C1 segment of cervical spinal cord (tissue), 14 donors: ENCODE data around the gene ALDH6A1.

Source experiments
- DNase-seq, 14 donors: peaks; one replicate each; lab custom pipeline; 2025; lab: John Stamatoyannopoulos, UW

Gene ALDH6A1

DNA sequence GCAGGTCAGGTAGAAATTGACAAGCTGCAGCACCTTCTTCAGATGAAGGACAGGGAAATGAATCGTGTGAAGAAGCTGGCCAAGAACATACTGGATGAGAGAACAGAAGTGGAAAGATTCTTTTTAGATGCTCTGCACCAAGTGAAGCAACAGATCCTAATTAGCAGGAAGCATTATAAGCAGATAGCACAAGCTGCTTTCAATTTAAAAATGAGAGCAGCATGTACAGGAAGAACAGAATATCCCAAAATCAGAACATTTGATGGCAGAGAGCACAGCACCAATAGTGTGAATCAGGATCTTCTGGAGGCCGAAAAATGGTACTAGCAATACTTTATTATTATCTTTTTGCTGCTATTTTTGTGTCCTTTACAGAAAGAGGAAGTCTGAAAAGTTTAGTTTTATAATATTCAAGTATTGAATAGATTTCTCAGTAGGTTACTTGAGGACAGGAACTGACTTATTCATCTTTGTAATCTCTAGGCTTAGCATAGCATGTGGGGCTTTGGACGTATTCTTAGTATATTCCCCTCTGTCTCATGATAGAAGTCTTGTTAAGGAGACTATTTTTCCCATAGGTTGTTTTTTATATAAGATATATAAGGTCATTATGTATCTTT is 34.3 kb downstream of the ALDH6A1 start:
- DNase-seq: no peak

DNA sequence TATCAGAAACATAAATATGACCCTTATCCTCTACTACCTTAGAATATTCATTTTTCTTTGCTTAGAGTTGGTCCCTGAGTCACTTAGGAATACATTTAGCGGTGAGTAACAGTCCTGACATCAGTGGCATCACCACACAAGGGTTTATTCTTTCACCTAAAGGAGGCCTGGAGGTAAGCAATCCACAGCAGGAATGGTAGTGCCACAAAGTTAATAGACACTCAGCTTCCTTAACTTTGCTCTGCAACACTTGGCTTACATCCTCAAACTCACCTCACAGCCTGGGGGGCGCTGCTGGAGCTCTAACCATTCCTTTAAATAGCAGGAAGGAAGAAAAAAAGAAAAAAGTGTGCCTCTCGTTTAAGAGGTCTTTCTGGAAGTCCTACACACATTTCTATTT is 36.0 kb downstream of the ALDH6A1 start:
- no peak for DNase-seq

DNA sequence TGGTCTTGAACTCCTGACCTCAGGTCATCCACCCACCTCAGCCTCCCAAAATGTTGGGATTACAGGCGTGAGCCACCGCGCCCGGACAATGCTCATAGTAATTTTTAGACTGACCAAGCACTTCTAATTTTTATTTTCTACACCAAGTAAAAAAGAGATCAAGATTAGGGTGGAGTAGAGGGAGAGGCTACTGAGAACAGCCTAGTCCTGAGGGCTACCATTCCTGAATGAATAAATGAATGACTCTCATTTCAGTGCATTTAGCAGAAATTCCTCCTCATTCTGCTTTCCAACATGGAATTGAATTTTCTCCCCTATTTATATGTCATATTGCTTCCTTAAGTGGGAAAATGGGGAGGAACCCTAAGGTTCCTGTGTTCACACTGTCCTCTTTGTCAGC is 38.7 kb downstream of the ALDH6A1 start:
- no peak for DNase-seq

DNA sequence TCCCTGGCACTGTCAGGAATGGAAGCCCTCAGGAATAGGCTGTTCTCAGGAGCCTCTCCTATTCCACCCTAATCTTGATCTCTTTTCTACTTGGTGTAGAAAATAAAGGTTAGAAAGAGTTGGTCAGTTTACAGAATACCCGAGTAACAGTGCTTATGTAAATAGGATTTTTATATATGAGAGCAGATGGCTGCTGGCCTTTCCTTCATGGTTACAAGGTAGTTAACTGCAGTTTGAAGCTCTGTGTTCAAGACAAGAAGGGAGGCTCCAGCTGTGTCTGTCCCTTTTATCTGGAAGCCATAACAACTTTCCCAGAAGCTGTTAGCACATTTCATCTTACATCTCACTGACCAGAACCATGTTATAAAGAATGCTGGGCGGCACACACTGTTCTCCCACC is 42.0 kb downstream of the ALDH6A1 start:
- no peak for DNase-seq

DNA sequence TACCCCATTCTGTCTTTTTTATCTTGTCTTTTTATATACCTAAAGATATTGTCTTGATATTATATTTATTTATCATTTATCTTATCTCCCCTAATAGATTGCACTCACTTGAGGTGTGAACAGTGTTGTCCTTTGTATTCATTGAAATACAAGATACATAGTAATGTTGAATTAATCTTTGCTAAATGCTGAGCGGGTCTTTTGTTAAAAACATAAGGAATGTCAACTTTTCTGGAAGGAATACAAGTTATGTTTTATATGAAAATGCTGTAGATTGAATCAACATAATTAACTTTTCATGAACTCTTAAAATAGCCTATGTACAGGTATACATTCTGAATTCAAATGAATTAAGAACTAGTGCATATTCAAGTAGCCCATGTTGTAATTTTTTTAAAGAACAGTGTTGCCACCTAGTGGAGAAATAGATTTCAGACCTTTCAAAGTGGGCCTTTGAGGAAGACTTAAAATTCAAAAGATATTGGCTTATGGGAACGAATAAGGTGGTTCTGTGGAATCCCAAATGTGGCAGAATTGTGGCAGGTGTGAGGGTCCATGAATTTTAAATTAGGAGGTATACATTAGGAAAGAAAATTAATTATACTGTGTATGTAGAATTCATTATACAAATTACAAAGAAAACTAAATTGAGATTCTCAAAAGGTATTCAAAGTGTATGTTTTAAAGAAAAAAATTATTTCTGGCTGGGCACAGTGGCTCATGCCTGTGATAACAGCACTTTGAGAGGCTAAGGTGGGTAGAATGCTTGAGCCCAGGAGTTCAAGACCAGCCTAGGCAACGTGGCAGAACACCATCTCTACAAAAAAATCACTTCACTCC is 46.0 kb downstream of the ALDH6A1 start:
- DNase-seq: no peak

DNA sequence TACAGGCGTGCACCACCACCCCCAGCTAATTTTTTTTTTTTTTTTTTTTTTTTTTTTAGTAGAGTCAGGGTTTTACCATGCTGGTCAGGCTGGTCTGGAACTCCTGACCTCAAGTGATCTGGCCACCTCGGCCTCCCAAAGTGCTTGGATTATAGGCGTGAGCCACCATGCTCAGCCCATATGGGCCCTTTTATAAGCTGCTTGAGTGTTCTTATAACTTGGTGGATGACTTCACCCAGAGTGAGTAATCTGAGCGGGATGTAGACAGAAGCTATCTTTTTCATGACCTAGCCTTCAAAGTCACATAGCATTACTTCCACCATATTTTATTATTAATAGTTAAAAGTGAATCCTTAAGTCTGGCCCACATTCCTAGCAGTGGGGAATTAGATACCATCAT is 48.7 kb downstream of the ALDH6A1 start:
- no peak for DNase-seq

DNA sequence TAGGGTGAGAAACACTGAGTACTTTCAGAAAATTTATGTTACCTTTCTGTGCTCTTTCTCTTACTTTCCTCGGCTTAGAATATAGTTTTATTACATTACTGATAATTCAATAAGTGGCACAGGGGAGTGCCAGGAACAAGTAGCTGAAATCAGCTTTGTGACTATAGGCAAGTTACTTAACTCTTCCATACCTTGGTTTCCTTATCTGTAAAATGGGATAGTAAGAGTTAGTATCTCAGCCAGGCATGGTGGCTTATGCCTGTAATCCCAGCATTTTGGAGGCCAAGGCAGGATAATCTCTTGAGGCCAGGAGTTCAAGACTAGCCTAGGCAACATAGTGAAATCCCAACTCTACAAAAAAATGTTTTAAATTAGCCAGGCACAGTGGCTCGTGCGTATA is 49.7 kb downstream of the ALDH6A1 start:
- no peak for DNase-seq

DNA sequence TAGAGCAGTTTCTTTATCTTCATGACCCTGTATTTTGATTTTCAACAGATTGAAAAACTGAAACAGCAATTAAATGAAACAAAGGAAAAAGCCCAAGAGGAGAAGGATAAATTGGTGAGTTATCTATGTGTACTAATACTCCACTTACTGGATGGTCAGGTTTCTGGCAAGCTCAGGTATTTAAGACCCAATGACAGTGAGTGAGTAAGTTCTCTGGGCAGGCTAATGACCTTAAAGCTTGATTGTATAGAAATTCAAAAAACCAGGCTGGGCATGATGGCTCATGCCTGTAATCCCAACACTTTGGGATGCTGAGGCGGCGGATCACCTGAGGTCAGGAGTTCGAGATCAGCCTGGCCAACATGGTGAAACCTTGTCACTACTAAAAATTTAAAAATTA is 55.1 kb downstream of the ALDH6A1 start:
- no peak for DNase-seq

DNA sequence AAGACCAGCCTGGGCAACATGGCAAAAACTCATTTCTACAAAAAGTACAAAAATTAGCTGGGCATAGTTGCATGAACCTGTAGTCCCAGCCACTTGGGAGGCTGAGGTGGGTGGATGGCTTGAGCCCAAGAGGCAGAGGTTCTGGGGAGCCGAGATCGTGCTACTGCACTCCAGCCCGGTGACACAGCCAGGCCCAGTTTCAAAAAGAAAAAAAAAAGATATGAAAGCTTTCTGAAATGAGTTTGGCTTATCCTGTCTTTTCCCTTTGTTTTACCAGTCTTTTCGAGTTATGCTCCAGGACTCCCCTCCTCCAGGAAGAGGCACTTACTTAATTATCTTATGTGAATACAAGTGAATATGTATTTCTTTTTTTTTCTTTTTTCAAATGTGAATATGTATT is 61.9 kb downstream of the ALDH6A1 start:
- DNase-seq: no peak

DNA sequence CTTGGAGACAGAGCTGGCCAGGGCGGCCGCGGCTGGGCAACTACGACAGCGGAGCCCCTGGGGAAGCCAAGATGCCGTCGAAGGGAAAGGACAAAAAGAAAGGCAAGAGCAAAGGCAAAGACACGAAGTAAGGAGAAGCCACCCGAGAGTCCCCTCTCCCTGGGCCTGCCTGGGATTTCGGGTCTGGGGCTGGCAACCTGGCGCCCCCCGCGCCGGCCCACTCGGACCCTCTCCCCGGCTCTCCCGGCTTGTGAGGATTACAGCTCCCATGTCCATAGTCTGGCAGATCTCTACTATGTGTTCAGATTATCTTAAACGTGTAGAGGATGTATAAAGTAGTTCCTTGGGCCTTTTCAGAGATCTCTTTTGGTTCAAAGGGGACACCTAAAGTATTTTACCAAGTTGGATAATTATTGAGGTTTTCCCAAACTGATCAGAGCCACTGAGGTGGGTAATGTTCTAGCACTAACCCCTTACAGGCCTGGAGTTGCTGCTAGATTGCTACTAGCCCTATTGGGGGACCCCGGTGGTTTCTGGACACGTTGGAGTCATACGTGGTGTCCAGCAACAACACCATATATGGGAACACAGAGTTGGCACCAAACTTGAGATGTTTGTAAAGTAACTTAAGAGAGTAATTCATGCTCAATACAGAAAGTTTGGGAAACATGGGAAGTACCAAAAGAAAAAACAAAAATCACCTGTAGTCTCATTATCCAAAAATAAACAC is 64.7 kb downstream of the ALDH6A1 start:
- DNase-seq: peak in 1 of 14 donors; percentile 12

DNA sequence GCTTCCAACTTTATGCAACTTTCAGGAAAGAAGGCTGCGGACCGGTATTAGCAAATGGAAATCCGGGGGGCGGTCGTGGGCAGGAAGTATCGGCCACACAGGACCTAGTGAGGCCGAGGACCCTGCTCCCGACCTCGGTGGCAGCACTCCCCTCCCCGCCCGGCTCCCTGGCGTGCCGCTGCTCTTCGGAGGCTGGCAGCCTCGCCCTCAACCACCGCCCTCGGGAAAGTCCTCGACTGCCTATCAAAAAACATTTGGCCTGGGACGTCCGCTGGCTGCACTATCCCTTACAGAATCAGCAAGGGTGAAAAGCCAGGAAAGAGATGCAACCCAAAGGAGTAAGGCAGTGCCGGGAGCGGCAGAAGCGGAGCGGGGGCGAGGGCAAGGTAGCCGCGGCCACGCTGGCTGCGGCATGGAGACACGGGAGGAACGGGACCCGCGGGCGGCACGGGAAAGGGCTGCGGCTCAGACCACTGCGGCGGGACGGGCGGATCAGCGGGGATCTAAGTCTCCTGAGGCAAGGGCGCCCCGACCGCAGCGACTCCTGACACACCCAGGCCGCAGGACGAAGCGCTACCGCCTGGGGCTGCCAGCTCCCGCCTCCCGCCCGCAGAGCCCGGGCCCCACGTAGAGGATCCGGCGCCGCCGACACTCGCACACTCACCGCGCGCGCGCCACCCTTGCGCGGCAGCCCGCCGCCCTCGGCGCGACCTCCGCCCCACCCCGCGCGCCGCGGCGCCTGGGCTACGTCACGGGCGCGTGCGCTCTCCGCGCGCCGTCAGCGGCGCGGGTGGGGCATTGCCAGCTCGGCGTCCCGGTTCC is 65.5 kb downstream of the ALDH6A1 start, which contains the start of the genes BBOF1 and ENTPD5:
BBOF1 (plus strand) TSS at position 764 of the 822 bp plus-strand sequence. CDS start 130 bp downstream, outside the sequence.
ENTPD5 (minus strand) TSS at position 703 of the 822 bp plus-strand sequence. CDS start 31,186 bp downstream, outside the sequence.
- peak in 13 of 14 donors; percentile 14 to 91 (median 78) for DNase-seq

DNA sequence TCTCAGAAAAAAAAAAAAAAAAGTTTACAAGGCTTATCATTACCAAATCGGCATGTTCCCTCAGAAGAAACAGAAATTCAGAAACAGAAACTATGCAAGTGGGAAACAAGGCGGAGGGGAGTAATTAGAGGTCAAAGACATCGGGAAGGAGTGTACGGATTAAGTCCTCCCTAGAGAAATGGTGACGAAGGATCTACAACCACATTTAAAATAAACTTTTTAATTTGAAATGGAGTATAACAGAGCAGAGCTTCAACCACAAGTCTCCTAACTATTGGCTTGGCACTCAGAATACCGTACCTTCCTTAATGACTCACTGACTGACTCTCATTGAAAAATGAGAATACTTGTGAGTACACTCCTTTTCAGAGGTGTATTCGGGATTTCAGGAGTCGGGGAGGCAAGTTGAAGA is 66.1 kb downstream of the ALDH6A1 start:
- DNase-seq: no peak

DNA sequence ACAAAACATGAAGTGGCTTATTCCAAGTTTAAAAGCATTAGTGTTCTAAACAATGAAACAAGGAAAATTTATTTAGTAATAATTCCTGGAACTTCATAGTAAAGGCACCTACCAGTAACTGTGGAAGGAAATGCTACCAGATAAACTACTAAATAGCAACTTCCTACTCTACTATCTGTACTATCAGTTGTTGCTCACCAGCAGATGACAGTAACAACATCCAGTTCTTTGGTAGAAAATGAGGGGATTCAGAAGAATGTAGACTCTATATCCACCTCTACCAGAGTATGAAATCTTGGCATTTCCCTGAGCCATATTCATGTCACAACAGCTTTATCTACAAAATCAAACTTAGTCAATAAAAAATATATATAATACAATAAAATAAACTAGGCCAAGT is 68.3 kb downstream of the ALDH6A1 start:
- DNase-seq: no peak

DNA sequence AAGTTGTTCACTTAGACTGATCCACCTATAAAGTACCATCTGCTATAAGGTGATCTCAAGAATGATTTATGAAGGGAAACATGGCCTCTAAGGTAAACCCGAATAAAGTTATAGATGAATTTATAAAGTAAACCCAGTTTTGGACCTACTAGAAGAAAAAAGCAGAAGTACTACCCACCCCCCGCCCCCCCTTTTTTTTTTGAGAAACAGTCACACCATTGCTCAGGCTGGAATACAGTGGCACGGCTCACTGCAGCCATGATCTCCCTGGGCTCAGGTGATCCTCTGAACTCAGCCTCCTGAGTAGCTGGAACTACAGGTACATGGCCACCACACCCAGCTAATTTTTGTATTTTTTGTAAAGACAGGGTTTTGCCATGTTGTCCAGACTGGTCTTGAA is 69.1 kb downstream of the ALDH6A1 start:
- no peak for DNase-seq

DNA sequence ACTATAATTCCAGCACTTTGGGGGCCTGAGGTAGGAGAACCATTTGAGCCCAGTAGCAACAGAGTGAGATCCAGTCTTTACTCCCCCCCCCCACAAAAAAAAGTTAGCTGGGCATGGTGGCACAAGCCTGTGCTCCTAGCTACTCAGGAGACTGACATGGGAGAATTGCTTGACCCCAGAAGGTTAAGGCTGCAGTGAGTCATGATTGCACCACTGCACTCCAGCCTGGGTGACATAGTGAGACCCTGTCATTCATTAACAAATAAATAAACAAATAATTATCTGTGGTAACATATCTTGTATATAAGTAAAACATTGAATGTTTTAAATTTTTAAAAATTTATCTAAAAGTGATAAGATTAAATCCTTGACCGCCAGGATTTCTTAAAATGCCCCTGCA is 70.0 kb downstream of the ALDH6A1 start:
- DNase-seq: no peak

DNA sequence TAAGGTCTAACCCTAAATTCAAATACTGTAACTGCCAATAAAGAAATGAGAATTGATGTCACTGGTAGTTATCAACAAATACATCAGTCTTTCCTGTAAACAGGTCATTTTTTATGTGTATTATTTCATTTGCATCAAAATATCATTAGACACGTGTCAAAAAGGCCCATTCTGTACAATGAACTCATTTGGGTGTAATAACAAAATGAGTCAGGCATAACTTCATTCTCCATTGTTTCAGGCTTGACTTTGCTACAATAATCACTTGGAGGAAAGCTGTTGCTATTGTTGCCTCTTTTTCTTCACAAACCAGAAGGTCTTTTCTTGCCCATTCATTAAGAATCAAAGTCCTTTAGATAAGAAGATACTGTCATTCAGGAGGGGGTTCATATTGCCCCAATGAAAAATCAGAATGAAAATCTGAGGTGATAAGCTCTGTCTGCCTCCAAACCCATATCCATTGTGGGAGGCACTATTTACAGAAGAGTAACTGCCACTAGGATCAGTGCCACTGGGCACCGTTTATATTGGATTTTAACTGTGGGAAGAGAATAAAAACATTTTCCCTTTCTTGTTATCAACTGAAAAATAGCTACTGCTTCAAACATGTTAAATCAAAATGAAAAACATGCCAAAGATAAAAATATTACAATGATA is 75.3 kb downstream of the ALDH6A1 start:
- no peak for DNase-seq
